ENCODE results near the gene PLPPR1. TPM values are rescaled to one million over a fixed set of nuclear protein-coding genes. Genes with fewer than 3 reads are reported as not detected.

Gene PLPPR1
- total RNA-seq, 1 experiment from 2014 or later: not detected

DNA sequence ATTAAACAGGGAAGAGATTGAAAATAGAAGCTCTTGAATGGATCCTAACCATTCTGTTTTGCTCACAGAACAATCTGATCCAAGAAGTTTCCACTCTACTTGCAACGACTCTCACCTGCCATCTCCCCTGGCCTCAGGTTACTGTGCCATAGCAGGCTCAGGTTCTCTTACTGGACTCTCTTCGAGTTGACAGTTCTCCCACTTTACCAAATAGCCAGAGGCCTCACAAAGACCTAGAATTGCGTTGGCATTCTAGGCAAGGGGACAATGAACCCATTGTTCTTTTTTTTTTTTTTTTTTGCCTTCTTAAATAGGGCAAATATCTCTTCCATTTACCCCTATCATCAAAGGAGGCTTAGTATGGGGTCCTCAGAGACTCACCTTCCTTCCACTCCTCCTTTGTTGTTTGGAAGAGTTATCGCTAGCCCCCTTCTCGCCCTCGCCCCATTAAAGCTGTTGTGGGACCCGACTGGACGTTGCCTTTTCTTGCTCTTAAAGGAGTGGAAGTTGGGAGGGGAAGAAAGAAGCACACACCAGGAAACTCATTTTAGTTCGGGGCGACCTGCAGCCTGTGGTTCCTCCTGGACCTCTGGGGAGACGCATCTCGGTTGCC is 688 bp upstream of the PLPPR1 start:
- TF ChIP-seq SIN3A (IDR thresholded peaks at IDR 0.05; ENCODE audit: borderline replicate concordance, insufficient read depth, low read depth, low read length) (no peak), POLR2AphosphoS5 (IDR thresholded peaks at IDR 0.05; ENCODE audit: low read depth, low read length) (no peak), TCF7L2 (IDR thresholded peaks at IDR 0.05; ENCODE audit: low read depth, low read length) (no peak)
- TF ChIP-seq, protein P1, sequence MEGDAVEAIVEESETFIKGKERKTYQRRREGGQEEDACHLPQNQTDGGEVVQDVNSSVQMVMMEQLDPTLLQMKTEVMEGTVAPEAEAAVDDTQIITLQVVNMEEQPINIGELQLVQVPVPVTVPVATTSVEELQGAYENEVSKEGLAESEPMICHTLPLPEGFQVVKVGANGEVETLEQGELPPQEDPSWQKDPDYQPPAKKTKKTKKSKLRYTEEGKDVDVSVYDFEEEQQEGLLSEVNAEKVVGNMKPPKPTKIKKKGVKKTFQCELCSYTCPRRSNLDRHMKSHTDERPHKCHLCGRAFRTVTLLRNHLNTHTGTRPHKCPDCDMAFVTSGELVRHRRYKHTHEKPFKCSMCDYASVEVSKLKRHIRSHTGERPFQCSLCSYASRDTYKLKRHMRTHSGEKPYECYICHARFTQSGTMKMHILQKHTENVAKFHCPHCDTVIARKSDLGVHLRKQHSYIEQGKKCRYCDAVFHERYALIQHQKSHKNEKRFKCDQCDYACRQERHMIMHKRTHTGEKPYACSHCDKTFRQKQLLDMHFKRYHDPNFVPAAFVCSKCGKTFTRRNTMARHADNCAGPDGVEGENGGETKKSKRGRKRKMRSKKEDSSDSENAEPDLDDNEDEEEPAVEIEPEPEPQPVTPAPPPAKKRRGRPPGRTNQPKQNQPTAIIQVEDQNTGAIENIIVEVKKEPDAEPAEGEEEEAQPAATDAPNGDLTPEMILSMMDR (IDR thresholded peaks at IDR 0.05): no peak
- TF ChIP-seq, protein P2, sequence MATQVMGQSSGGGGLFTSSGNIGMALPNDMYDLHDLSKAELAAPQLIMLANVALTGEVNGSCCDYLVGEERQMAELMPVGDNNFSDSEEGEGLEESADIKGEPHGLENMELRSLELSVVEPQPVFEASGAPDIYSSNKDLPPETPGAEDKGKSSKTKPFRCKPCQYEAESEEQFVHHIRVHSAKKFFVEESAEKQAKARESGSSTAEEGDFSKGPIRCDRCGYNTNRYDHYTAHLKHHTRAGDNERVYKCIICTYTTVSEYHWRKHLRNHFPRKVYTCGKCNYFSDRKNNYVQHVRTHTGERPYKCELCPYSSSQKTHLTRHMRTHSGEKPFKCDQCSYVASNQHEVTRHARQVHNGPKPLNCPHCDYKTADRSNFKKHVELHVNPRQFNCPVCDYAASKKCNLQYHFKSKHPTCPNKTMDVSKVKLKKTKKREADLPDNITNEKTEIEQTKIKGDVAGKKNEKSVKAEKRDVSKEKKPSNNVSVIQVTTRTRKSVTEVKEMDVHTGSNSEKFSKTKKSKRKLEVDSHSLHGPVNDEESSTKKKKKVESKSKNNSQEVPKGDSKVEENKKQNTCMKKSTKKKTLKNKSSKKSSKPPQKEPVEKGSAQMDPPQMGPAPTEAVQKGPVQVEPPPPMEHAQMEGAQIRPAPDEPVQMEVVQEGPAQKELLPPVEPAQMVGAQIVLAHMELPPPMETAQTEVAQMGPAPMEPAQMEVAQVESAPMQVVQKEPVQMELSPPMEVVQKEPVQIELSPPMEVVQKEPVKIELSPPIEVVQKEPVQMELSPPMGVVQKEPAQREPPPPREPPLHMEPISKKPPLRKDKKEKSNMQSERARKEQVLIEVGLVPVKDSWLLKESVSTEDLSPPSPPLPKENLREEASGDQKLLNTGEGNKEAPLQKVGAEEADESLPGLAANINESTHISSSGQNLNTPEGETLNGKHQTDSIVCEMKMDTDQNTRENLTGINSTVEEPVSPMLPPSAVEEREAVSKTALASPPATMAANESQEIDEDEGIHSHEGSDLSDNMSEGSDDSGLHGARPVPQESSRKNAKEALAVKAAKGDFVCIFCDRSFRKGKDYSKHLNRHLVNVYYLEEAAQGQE (IDR thresholded peaks at IDR 0.05; ENCODE audit: insufficient read depth in 1 of 2, low read depth in 2 of 2, low read length in 1 of 2): no peak
- no peaks in the 10 kb centered on the region for H3K9me3 ChIP-seq (ENCODE audit: control insufficient read depth, insufficient read depth, low read depth, low read length)
- H3K4me1 ChIP-seq (ENCODE audit: control insufficient read depth, insufficient read depth, low read length): no peaks in the 10 kb centered on the region
- DNase-seq (ENCODE audit: low read depth, low spot score) (no peak), ATAC-seq (no peak)
- H3K27me3 ChIP-seq (ENCODE audit: control insufficient read depth, insufficient read depth, low read length): peaks cover 13% of the 10 kb centered on the region
- BruUV-seq (replicated peaks): no TSS peak
- H3K27ac ChIP-seq (ENCODE audit: low read length): no peak overlapping the region
- intact Hi-C loops (cut with micrococcal nuclease; ENCODE audit: unreplicated experiment) (no loop called here), in situ Hi-C loops (cut with HindIII; ENCODE audit: low pct_unique_long_range_greater_than_20kb, low sequenced_read_pairs) (no loop called here)
- H3K4me3 ChIP-seq (ENCODE audit: low read depth in 2 of 2, low read length in 2 of 2): peak overlapping the region; percentile 48 to 58
- H3K36me3 ChIP-seq (ENCODE audit: control insufficient read depth, insufficient read depth, low read length): no peaks in the 10 kb centered on the region
- POLR2A ChIA-PET: no interaction called here
- CTCF ChIA-PET: no interaction called here

DNA sequence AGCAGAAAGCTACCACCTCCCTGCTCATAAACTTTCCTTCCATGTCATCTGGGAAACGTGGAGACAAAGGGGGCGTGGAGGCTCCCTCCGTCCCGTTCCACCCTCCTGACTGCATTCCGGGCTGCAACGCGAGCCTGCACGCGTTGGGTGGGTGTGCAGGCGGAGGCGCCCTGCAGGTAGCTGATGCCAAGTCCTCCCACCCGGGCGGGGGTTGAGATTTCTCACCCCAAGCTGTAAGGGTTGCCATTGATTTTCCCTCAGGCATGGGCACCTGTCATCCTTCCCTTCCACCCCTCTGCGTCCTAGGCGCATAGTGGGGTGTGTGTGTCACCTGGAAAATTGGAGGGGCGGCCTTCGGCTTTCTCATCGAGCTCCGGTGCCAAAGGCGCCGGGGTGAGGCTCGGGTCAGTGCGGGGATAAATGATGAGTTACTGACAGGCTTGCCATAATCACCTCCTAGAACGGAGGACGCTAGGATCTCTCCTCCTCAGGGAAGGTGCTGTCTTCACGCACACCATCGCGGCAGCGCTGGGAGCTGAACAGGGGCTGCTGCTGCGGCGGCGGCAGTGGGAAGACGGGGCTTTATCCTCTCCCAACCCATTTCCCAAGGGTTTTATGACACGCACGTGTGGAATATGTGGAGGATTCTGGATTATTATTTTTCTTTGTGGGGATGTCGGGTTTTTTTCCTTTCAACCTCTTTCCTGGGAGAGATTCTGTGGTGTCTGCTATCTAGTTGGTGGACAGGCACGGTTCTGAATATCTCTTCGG is 973 bp downstream of the PLPPR1 start:
- H3K27me3 ChIP-seq (ENCODE audit: control insufficient read depth, insufficient read depth, low read length): peaks cover 13% of the 10 kb centered on the region
- in situ Hi-C loops (cut with HindIII; ENCODE audit: low pct_unique_long_range_greater_than_20kb, low sequenced_read_pairs) (no loop called here), intact Hi-C loops (cut with micrococcal nuclease; ENCODE audit: unreplicated experiment) (no loop called here)
- no peaks in the 10 kb centered on the region for H3K36me3 ChIP-seq (ENCODE audit: control insufficient read depth, insufficient read depth, low read length)
- no peak for DNase-seq (ENCODE audit: low read depth, low spot score)
- ATAC-seq: no peak
- ChIA-PET POLR2A (no interaction called here), CTCF (no interaction called here)
- H3K27ac ChIP-seq (ENCODE audit: low read length): no peak overlapping the region
- no peaks in the 10 kb centered on the region for H3K9me3 ChIP-seq (ENCODE audit: control insufficient read depth, insufficient read depth, low read depth, low read length)
- H3K4me1 ChIP-seq (ENCODE audit: control insufficient read depth, insufficient read depth, low read length): no peaks in the 10 kb centered on the region
- TF ChIP-seq POLR2AphosphoS5 (IDR thresholded peaks at IDR 0.05; ENCODE audit: low read depth, low read length) (no peak), TCF7L2 (IDR thresholded peaks at IDR 0.05; ENCODE audit: low read depth, low read length) (no peak)
- TF ChIP-seq, protein P1 (IDR thresholded peaks at IDR 0.05): no peak
- no TSS peak for BruUV-seq (replicated peaks)
- H3K4me3 ChIP-seq (ENCODE audit: low read depth in 2 of 2, low read length in 2 of 2): peak overlapping the region in 1 of 2 experiments; percentile 58; a peak in 3 of 4 replicates

Measured in Panc1 (cell line).